Stimulated activated CD4-positive, alpha-beta T cell treated with anti-CD3 and anti-CD28 coated beads, Interleukin-1b, Interleukin-23, amount 100 ng/mL, for 1 hour (primary cell): ENCODE measurements around the gene MAP2K7.
"Not testable (repeated sequence)": the region's sequence is repeated elsewhere in the genome, so short reads cannot be mapped to it uniquely, and the experiment has no call there.

Source experiments
- DNase-seq, 2 donors: peaks; one replicate each; pipeline ENCODE4 v3.0.0-alpha.2; 2020; ENCODE audit warnings: low read depth in 2 of 2

MAP2K7 gene

GRCh38 chr19:7907122-7907521 is 3.4 kb downstream of the MAP2K7 start:
- no peak for DNase-seq

DNA sequence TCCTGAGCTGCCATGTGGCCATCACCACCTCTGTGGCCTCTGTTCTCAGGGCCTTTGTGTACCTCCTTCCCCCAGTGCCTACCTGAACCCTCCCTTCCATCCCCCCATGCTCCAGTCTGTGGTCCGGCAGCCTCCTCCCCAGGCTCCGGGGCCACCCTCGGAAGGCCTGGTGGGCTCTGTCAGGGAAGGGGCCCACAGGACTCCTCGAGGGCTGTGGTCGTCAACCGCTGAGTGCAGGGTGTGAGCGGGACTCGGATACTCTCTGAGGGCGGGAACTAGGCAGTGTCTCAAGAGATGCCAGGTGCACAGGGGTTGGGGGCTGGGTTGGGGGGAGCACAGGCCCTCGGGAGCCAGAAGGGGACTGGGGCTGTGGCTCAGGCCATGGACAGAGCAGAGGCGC is 3.9 kb downstream of the MAP2K7 start:
- no peak for DNase-seq

GRCh38 chr19:7908078-7908699 is 4.5 kb downstream of the MAP2K7 start:
- no peak for DNase-seq

DNA sequence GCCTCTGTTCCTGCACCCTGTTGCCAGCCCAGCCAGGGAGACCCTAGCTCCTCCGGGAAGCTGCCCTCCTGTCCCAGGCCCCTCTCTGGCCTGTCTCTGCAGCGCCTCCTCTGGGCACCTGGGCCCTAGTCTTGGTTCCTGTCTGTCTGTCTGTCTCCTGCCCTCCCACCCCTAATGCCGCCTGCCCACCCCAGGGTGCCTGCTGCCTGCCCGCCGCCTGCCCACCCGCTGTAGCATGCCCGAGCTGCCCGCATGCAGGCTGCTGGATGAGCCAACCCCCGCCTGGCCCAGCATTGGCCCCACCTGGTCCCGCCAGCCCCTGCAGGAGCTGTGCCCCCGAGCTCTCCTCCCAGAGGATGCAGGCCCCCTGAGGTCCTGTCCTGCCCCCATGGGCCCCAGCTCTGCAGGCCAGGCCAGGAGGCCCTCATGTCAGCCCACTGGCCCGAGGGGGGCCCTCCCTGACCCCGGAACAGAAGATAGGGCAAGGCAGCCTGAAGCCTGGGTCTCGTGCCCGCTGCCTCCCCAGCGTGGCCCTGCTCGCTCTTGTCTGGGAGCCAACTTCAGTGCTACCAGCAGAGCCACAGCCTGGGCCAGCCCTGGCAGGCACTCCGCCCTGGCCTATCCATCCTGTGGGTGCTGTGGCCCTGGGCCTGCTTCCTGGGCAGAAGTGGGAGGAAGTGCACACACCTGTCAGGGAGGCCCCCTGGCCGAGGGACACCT is 5.2 kb downstream of the MAP2K7 start:
- DNase-seq = no peak

DNA sequence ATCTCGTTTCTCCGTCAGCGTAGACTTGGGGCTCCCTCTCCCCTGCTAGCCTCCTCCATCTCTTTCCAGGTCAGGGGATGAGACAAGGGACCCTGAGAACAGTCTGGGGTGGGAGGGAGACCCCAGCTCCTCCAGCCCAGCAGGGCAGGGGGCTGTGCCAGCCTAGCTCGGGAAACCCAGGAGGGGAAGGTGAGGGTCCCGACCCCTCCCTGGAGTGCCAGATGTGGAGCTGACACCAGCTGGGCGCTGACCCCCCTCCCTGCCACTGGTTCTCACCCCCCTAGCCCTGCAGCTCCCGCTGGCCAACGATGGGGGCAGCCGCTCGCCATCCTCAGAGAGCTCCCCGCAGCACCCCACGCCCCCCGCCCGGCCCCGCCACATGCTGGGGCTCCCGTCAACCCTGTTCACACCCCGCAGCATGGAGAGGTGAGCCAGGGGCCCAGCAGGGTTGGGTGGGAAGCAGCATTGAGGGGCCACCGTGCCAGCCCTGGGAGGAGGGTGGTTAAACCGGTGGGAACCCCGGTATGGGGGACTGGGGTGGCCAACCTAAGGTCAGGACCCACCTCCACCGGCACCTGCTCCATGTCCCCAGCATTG is 5.9 kb downstream of the MAP2K7 start:
- no peak for DNase-seq

GRCh38 chr19:7910321-7911161 is 6.9 kb downstream of the MAP2K7 start:
- no peak for DNase-seq

GRCh38 chr19:7911508-7912143 is 7.9 kb downstream of the MAP2K7 start:
- no peak for DNase-seq

DNA sequence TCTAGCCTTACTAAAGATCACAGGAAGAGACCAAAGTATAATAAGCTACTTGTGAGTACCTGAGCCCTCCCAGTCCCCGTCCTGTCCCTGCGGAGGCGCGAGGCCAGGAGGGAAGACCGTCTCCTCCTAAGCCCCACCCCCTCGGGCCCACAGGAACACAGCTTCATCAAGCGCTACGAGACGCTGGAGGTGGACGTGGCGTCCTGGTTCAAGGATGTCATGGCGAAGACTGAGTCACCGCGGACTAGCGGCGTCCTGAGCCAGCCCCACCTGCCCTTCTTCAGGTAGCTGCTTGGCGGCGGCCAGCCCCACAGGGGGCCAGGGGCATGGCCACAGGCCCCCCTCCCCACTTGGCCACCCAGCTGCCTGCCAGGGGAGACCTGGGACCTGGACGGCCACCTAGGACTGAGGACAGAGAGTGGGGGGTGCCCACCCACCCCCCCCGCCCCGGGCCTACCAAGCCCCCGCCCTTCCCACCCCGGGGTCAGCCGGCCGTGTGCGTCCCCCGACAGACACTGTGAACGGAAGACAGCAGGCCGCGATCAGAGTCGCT is 8.5 kb downstream of the MAP2K7 start:
- no peak for DNase-seq

DNA sequence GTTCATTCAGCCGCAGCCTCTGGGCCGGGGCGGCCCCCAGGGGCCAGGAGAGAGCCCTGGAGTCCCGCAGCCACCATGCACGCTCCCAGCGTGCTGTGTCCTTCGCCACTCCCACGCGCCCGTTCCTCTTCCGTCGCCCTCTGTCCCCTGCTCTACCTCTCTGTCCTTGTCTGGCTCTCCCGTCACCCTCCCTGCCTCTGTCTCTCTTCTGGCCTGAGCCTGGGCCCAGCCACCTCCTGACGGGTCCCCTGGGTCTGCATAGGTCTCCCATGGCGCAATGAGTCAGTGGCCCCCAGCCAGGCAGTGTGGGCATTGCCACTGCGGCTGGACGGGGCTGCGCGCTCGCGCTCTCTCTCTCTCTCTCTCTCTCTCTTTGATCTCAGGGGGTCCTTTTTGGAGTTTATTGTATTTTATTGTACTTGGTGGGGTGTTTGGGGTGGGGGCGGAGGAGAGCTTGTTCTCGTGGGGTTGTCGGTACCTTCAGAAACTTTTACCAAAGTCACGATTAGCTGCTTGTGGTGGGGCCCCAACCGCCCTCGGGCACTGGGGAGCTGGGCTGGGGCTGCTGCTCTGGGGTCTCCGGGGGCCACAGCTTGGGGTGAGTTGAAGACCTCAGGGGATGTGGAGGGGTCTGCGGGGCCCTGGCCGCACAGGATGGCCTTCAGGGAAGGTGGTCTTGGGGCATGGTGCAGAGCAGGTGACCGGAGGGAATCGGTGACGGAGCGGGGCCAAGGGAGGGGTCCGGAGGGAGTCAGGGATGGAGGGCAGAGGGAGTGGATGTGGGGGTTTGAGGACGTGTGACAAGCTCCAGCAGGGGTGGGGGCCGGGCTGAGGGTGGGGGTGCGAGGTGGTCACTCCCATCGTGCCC is 9.3 kb downstream of the MAP2K7 start:
- DNase-seq = no peak

- no peak for DNase-seq
Observed at GRCh38 chr19:7913652-7914051, 10.0 kb downstream of the MAP2K7 start.

- DNase-seq = no peak
Observed at GRCh38 chr19:7914099-7914498, 10.4 kb downstream of the MAP2K7 start.

DNA sequence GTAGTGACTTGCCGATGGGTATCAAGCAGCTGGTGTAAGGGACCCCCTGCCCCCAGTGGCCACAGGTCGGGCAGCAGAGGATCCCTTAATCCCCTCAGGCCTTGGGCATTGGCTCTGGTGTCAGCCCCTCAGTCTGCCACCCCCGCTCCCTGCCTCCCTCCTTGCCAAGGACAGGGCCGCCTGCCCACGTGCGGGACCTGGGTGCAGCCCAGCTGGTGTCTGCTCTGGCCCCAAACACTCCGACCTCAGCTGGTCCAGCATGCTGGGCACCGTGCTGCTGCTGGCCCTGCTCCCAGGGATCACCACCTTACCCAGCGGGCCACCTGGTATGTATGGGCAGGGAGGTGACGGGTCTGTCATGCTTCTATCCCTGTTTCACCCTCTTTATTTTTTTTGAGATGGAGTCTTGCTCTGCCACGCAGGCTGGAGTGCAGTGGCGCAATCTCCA is 10.9 kb downstream of the MAP2K7 start, which contains the start of gene TGFBR3L:
TSS of gene TGFBR3L (plus strand) at position 233 of the 448 bp plus-strand sequence.
- DNase-seq = no peak

- no peak for DNase-seq
Observed at GRCh38 chr19:7915250-7916102, 11.8 kb downstream of the MAP2K7 start.

GRCh38 chr19:7916103-7916954 is 12.7 kb downstream of the MAP2K7 start:
- DNase-seq = no peak

DNA sequence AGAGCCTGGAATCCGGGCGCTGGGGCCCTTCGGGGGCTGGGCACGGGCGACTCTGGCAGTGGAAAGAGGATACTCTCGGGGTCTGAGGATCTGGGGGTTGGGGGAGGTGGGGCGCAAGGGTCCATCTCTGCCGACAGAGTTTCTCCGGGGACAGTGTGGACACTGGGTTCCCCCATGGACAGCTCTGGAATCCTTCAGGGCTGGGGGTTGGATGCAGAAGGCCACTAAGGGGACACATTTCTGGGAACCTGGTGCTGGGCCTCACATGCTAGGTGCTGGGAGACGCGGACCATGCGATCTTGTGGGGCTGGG is 13.2 kb downstream of the MAP2K7 start:
- DNase-seq = no peak

DNA sequence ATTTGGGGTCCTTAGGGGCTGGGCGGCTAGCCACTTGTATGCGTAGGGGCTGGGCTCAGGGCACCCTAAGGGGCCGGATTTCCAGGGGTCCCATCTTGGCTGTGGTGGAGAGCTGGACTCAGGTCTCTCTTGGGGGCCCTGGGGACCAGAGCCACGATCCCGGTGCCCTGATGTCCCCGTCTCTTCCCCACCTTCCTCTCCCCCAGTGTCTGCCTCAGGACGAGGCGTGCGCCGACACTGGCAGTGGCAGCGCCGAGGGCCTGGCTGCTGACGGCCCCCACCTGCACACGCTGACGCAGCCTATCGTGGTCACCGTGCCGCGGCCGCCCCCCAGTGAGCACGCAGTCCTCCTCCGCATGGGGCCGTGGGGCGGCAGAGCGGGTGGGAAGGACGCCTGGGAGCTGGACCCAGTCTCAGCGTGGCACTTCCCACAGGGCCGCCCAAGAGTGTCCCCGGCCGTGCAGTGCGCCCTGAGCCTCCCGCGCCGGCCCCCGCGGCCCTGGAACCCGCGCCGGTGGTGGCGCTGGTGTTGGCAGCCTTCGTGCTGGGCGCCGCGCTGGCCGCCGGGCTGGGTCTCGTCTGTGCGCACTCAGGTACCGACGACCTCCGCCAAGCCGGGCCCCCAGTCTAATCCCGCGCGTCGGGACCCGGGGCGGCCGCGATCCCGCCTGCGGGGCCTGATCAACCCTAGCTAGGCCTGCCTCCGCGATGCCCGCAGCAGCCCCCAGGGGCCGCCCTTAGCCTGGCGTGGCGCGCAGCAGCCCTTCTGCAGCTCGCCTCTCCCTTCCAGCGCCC is 13.8 kb downstream of the MAP2K7 start:
- no peak for DNase-seq

DNA sequence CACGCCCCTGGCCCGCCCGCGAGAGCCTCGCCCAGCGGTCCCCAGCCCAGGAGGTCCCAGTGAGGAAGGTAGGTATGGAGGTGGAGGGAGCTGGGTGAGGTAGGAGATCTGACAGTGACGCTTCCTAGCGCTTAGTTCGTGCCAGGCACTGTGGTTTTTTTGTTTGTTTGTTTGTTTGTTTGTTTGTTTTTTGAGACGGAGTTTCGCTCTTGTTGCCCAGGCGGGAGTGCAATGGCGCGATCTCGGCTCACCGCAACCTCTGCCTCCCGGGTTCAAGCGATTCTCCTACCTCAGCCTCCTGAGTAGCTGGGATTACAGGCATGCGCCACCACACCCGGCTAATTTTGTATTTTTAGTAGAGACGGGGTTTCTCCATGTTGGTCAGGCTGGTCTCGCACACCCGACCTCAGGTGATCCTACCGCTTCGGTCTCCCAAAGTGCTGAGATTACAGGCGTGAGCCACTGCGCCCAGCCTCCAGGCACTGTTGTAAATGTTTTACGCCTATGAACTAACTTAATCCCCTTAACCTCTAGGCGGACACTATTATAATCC is 14.5 kb downstream of the MAP2K7 start:
- DNase-seq = not testable (repeated sequence)
